ENCODE data around the gene C11orf98. TPM values are rescaled to one million over a fixed set of nuclear protein-coding genes. Genes with fewer than 3 reads are reported as not detected.
A peak's percentile ranks its signal among the peaks of the same experiment; 100 is the strongest.
"Not testable (repeated sequence)": the region's sequence is repeated elsewhere in the genome, so short reads cannot be mapped to it uniquely, and the experiment has no call there.

Gene C11orf98
- total and polyA plus RNA-seq, 7 donors, result 24.6 to 183 (median 47.4) TPM

DNA sequence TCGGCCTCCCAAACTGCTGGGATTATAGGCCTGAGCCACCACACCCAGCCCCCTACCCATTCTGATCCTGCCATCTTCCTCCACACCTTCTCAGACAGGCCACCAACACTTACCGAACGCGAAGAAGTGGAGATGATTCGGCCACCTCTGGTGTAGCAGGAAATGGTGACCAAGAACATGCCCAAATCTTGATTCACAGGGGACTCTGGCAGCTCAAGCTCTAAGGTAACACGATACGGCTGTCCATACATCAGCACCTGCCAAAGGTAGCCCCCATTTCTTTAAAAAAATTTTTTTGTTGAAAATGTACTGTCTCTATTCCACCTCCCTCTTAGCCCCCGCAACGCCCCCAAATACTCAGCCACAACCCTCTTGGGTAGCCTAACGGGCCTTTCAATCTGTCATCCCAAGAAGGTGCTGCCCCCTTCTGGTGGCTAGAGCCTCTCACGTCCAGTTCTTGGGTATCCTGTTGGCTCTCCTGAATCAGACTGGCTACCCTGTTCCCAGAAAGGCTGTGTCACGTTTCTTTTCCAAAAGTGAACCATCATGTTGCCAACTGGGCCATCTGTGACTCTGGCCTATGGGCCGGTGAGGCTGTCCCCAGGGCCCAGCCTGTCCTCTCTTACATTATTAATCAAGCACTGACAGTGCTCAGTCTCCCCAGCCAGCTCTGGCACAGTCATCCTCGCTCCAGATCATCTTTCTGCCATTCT, 29.6 kb upstream of the C11orf98 start:
- intact Hi-C loops (cut with DNase I), result loop anchor here (2.0 kb wide), 1 partner anchor 314 kb away; no protein-coding TSS in a partner anchor
- no peak overlapping the region for H3K4me3 ChIP-seq
- no peak for TF ChIP-seq POLR2A (IDR thresholded peaks at IDR 0.05)
- TF ChIP-seq, protein P1, sequence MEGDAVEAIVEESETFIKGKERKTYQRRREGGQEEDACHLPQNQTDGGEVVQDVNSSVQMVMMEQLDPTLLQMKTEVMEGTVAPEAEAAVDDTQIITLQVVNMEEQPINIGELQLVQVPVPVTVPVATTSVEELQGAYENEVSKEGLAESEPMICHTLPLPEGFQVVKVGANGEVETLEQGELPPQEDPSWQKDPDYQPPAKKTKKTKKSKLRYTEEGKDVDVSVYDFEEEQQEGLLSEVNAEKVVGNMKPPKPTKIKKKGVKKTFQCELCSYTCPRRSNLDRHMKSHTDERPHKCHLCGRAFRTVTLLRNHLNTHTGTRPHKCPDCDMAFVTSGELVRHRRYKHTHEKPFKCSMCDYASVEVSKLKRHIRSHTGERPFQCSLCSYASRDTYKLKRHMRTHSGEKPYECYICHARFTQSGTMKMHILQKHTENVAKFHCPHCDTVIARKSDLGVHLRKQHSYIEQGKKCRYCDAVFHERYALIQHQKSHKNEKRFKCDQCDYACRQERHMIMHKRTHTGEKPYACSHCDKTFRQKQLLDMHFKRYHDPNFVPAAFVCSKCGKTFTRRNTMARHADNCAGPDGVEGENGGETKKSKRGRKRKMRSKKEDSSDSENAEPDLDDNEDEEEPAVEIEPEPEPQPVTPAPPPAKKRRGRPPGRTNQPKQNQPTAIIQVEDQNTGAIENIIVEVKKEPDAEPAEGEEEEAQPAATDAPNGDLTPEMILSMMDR (IDR thresholded peaks at IDR 0.05), result peak; percentile 39 to 80 (median 60)
- WGBS, 2 donors, result 50 to 55% methylated on average over 14 of the region's 14 CpGs
- peak overlapping the region in 1 of 4 donors; percentile 15 for H3K27ac ChIP-seq
- no peaks in the 10 kb centered on the region for H3K27me3 ChIP-seq
- no peaks in the 10 kb centered on the region for H3K9me3 ChIP-seq
- H3K4me1 ChIP-seq, result peaks cover 0 to 18% (median 14%) of the 10 kb centered on the region in 4 donors
- H3K36me3 ChIP-seq, result peaks cover 0 to 37% (median 17%) of the 10 kb centered on the region in 4 donors
- DNase-seq, result peak; percentile 91

DNA sequence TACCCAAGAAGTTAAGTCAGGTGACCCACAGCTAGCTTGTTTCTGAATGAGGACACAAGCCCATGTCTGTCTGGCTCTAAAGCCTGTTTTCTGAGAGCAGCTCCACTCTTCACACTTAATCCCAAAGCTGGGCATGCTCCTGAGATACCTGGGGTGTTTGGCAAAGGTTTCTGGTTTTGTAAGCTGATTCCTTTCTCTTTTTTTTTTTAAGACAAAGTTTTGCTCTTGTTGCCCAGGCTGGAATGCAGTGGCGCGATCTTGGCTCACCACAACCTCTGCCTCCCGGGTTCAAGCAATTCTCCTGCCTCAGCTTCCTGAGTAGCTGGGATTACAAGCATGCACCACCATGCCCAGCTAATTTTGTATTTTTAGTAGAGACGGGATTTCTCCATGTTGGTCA, 28.6 kb upstream of the C11orf98 start:
- intact Hi-C loops (cut with DNase I), result loop anchor here (2.0 kb wide), 1 partner anchor 313 kb away; no protein-coding TSS in a partner anchor
- H3K4me1 ChIP-seq, result peaks cover 0 to 25% (median 17%) of the 10 kb centered on the region in 4 donors
- H3K4me3 ChIP-seq, H3K9me3 ChIP-seq, DNase-seq, H3K27me3 ChIP-seq, H3K27ac ChIP-seq: not testable (repeated sequence)
- peaks cover 0 to 37% (median 17%) of the 10 kb centered on the region in 4 donors for H3K36me3 ChIP-seq
- 75 to 92% methylated on average over 4 of the region's 4 CpGs for WGBS, 2 donors

DNA sequence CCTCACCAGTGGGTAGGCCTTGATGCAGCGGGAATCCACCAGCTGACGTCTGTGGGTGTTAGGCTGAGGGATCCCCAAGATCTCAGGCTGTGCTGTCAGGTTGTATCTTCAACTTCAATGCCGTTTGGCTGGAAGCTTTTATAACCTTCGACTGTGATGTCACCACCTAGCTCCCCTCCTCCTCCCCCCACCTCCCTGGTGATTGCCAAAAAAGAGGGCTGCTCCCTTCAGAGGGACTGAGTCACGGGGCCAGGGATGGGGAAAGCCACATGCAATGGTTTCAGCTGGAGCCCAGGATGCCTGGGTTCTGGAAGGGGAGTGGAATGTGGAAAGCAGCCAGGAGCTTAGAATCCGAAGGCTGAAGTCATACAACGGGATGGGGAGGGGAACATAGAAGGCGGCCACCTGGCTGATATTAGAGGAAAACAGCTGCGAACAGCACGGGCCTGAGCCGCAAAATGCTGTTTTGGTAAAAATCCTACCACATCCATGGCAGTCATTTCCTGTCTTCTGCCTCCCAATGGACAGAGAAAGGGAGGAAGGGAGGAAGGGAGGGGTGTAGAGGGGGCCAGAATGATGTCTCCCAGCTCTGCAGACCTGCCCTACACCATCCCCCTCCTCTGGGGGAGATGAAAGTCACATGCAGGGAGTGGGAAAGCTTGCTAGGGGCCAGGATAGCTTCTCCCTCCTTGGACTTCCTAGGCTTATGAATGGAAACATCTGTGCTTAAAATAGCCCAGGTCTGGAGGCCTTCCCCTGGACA, 24.6 kb upstream of the C11orf98 start, which contains the start of gene LRRN4CL:
Gene LRRN4CL, minus strand, starts transcription at position 110 of the 763 bp plus-strand sequence. CDS start 1,022 bp downstream, outside the sequence.
- Histone ChIP-seq H3K27ac (peak within 1 kb of the TSS; percentile 67 to 74 (median 74)), H3K4me3 (peak within 1 kb of the TSS; percentile 24 to 48 (median 44)), H3K36me3 (peaks cover 0 to 37% (median 17%) of the 10 kb centered on the region in 4 donors), H3K9me3 (no peaks in the 10 kb centered on the region), H3K4me1 (peaks cover 0 to 36% (median 24%) of the 10 kb centered on the region in 4 donors), H3K27me3 (peaks cover 0 to 13% (median 13%) of the 10 kb centered on the region in 3 donors)
- peak; percentile 97 for DNase-seq
- intact Hi-C loops (cut with DNase I), result no loop called here
- no peak for TF ChIP-seq EP300 (IDR thresholded peaks at IDR 0.05)
- TF ChIP-seq, protein P1 (IDR thresholded peaks at IDR 0.05), result no peak
- TF ChIP-seq POLR2A (IDR thresholded peaks at IDR 0.05), result peak; percentile 30 to 35
- TF ChIP-seq POLR2AphosphoS5 (IDR thresholded peaks at IDR 0.05), result peak; percentile 68 to 83 (median 76)
- 53 to 62% methylated on average over 11 of the region's 11 CpGs for WGBS, 2 donors

DNA sequence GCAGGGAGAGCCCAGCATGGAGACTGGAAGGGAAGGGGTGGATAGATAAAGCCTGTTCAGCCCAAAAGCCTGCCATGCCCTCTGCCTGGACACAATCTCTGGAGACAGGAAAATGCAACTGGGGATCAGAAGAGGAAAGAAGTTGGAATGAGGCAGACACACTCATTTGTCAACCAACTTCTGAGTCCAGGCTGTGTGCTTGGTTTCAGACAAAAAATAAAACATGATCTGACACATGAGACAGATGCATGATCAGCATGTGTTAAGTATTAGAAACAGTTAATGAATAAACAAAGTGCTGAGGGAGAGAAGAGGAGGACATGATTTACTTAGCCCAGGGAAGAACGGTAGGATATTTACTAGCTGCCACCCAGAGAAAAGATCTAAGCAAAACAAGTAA, 23.5 kb upstream of the C11orf98 start:
- Histone ChIP-seq H3K27ac (peak overlapping the region; percentile 67 to 74 (median 74)), H3K36me3 (peaks cover 0 to 35% (median 17%) of the 10 kb centered on the region in 4 donors), H3K4me1 (peaks cover 0 to 34% (median 21%) of the 10 kb centered on the region in 4 donors), H3K9me3 (no peaks in the 10 kb centered on the region), H3K4me3 (peak overlapping the region; percentile 24 to 48 (median 44)), H3K27me3 (peaks cover 0 to 13% (median 13%) of the 10 kb centered on the region in 3 donors)
- intact Hi-C loops (cut with DNase I), result no loop called here
- 64 to 71% methylated on average over 1 of the region's 1 CpG for WGBS, 2 donors
- DNase-seq, result no peak
- TF ChIP-seq POLR2AphosphoS5 (IDR thresholded peaks at IDR 0.05) (no peak), EP300 (IDR thresholded peaks at IDR 0.05) (no peak), POLR2A (IDR thresholded peaks at IDR 0.05) (no peak)
- TF ChIP-seq, protein P1 (IDR thresholded peaks at IDR 0.05), result no peak

All from sigmoid colon (tissue), 7 donors.